Activated naive CD4-positive, alpha-beta T cell treated with anti-CD3 and anti-CD28 coated beads, Interleukin-2, amount 10 ng/mL, durations not matched to agents 7 days and 5 days (primary cell): ENCODE results near the gene SMPD2.

Source experiments
- CTCF ChIA-PET: fragments of 350-600 bp; sonication (Branson Sonifier 250); formaldehyde crosslinking; loops from one replicate; lab custom pipeline; 2021; ENCODE audit warnings: antibody characterized with exemption; lab: Charles Lee
- DNase-seq: peaks from one replicate; pipeline ENCODE4 v3.0.0-alpha.2; 2020
- H3K27ac Mint-ChIP-seq: one replicate; pipeline ENCODE4 v1.8.0; 2021; ENCODE audit warnings: mild to moderate bottlenecking, moderate library complexity, mixed read lengths
- H3K27me3 Mint-ChIP-seq: one replicate; pipeline ENCODE4 v1.8.0; 2021; ENCODE audit warnings: mild to moderate bottlenecking, mixed read lengths
- H3K36me3 Mint-ChIP-seq: one replicate; pipeline ENCODE4 v1.8.0; 2021; ENCODE audit warnings: mixed read lengths
- H3K4me1 Mint-ChIP-seq: one replicate; pipeline ENCODE4 v1.8.0; 2021; ENCODE audit warnings: mixed read lengths
- H3K4me3 Mint-ChIP-seq: one replicate; pipeline ENCODE4 v1.8.0; 2021; ENCODE audit warnings: mild to moderate bottlenecking, moderate library complexity, mixed read lengths
- H3K9me3 Mint-ChIP-seq: one replicate; pipeline ENCODE4 v1.8.0; 2021; ENCODE audit warnings: mixed read lengths

Gene SMPD2

DNA sequence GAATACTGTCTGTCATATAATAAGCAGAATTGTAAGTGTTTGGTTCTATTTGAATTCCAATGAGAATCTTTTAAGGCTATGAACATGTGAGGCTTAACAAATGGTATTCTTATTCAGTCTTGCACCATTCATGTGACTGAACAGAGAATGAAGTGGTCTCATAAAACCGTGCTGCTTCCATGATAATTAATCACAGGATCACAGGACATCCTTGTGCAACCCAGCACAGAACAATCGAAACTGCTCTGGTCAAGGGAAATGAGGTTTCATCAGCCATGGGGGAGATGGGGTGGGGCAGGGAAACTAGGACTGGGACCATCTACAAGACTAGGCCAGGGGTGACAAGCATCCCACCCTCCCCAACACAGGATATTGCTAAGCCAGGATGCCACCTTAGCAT is 6.1 kb upstream of the SMPD2 start:
- Mint-ChIP-seq H3K4me3 (no peak overlapping the region), H3K27me3 (peaks cover 16% of the 10 kb centered on the region), H3K9me3 (no peaks in the 10 kb centered on the region), H3K36me3 (no peaks in the 10 kb centered on the region), H3K27ac (no peak overlapping the region), H3K4me1 (peaks cover under 1% of the 10 kb centered on the region)
- no peak for DNase-seq
- CTCF ChIA-PET = no interaction called here

DNA sequence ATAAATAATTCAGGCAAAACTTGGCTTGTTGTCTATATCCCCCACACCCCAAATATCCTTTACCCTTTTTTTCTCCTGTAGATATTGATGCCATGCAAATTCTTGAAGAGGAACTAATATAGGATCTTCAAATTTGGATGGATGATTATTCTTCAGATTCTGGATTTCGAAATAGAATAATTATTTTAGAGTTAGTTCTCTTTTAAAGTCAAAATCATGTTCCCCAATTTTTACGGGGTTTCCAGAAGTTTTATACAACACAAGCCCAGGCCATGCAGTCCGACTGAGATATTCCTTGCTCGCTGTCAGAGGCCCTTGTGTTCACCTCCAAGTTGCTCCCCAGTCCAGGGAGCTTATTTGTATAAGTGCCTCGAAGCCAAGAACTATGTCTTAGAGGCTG is 4.5 kb upstream of the SMPD2 start:
- Mint-ChIP-seq H3K4me3 (no peak overlapping the region), H3K9me3 (no peaks in the 10 kb centered on the region), H3K36me3 (peaks cover 1% of the 10 kb centered on the region), H3K27me3 (peaks cover 17% of the 10 kb centered on the region), H3K27ac (no peak overlapping the region), H3K4me1 (peaks cover 5% of the 10 kb centered on the region)
- DNase-seq = no peak
- CTCF ChIA-PET = interaction anchor here (2.2 kb wide), 1 partner anchor 248 kb away, joined by 10 read pairs; no protein-coding TSS in a partner anchor

DNA sequence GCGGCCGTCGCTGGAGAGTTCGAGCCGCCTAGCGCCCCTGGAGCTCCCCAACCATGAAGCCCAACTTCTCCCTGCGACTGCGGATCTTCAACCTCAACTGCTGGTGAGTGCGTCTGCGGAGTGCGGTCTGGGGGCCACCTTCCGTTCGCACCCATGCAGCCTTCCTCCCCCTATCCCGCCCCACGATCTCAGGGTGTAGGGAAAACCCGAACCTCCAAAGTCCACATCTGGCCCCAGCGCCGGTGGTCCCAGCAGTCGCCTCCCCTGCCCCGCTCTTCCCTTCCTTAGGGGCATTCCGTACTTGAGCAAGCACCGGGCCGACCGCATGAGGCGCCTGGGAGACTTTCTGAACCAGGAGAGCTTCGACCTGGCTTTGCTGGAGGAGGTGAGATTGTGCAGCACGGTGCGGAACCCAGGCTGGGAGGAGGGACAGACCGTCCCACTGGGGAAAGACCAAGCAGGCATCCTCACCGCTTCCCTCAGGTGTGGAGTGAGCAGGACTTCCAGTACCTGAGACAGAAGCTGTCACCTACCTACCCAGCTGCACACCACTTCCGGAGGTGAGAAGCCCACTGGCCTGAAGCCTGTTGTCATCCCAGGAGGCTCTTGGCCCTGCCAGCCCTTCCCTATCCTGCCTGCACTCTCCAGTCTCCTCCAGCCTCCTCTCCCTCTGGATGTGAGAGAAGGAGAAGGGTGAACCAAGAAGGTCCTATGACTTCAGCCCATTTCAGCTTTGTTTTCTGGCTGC is 719 bp downstream of the SMPD2 start:
- peak; percentile 56 for DNase-seq
- Mint-ChIP-seq H3K4me3 (peak overlapping the region; percentile 94), H3K4me1 (peaks cover 30% of the 10 kb centered on the region), H3K9me3 (no peaks in the 10 kb centered on the region), H3K27ac (peak overlapping the region; percentile 87), H3K36me3 (peaks cover 31% of the 10 kb centered on the region), H3K27me3 (peaks cover 10% of the 10 kb centered on the region)
- CTCF ChIA-PET = interaction anchor here (0.9 to 4.1 kb wide), 9 partner anchors 9 to 255 kb away, joined by 3 to 35 read pairs (median 4); partner anchors contain the start of genes CD164 and MICAL1

DNA sequence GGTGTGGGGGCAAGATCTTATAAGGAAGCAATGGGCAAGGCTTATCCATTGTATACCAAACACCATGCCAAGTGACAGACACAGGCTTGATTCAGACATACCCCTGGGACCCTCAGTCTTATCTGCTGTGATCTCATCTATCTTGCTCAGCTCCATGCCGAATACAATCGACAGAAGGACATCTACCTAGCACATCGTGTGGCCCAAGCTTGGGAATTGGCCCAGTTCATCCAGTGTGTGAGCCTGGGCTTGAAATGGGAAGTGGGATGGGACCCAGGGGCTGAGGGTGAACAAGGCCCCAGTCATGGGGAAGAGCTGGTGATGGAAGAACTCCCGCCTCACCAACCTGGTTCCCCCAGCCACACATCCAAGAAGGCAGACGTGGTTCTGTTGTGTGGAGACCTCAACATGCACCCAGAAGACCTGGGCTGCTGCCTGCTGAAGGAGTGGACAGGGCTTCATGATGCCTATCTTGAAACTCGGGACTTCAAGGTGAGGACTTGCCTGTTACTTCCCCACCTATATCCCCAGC is 1.9 kb downstream of the SMPD2 start:
- peaks cover 38% of the 10 kb centered on the region for H3K36me3 Mint-ChIP-seq
- H3K9me3 Mint-ChIP-seq = no peaks in the 10 kb centered on the region
- H3K4me3 Mint-ChIP-seq = peak overlapping the region; percentile 94
- no peak for DNase-seq
- peak overlapping the region; percentile 28 for H3K27ac Mint-ChIP-seq
- peaks cover 5% of the 10 kb centered on the region for H3K27me3 Mint-ChIP-seq
- H3K4me1 Mint-ChIP-seq = peaks cover 34% of the 10 kb centered on the region
- CTCF ChIA-PET = interaction anchor here (1.0 to 4.1 kb wide), 4 partner anchors 12 to 254 kb away, joined by 3 to 35 read pairs (median 4); partner anchors contain the start of genes CD164 and MICAL1

DNA sequence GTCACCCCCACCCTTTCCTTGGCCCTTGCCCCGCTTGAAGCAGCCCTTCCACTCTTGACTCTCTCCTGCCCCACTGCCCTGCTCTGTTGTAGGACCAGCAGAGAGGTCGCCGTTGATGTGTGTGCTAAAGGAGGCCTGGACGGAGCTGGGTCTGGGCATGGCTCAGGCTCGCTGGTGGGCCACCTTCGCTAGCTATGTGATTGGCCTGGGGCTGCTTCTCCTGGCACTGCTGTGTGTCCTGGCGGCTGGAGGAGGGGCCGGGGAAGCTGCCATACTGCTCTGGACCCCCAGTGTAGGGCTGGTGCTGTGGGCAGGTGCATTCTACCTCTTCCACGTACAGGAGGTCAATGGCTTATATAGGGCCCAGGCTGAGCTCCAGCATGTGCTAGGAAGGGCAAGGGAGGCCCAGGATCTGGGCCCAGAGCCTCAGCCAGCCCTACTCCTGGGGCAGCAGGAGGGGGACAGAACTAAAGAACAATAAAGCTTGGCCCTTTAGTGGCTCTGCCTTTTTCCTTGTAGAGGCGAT is 3.0 kb downstream of the SMPD2 start:
- CTCF ChIA-PET = interaction anchor here (1.1 to 4.1 kb wide), 2 partner anchors 11 to 61 kb away, joined by 4 to 35 read pairs; partner anchors contain the start of genes CD164 and MICAL1
- H3K9me3 Mint-ChIP-seq = no peaks in the 10 kb centered on the region
- H3K4me1 Mint-ChIP-seq = peaks cover 42% of the 10 kb centered on the region
- peaks cover 46% of the 10 kb centered on the region for H3K36me3 Mint-ChIP-seq
- H3K27ac Mint-ChIP-seq = no peak overlapping the region
- no peak overlapping the region for H3K4me3 Mint-ChIP-seq
- peaks cover 4% of the 10 kb centered on the region for H3K27me3 Mint-ChIP-seq
- no peak for DNase-seq

DNA sequence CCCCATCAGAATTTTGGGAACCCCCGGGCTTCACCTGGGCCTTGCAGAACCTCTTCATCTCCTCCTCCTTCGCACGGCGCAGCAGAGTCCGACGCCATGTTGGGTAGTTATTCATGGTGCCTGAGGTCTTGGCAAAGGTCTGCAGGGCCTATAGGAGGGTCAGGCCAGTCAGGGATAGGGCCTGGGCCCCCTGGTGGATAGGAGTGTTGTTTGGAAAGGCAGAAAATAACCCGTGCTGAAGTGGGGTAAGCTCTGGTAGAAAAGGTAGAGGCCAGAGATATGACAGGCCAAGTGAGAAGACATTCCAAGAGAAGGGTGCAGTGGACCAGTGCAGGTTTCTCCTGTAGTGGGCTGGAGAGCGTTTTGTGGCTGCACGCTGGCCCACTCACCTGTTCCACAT is 4.9 kb downstream of the SMPD2 start:
- Mint-ChIP-seq H3K36me3 (peaks cover 48% of the 10 kb centered on the region), H3K9me3 (no peaks in the 10 kb centered on the region), H3K27ac (peak overlapping the region; percentile 80), H3K4me3 (no peak overlapping the region), H3K27me3 (peaks cover 4% of the 10 kb centered on the region), H3K4me1 (peaks cover 53% of the 10 kb centered on the region)
- CTCF ChIA-PET = interaction anchor here (0.5 to 1.7 kb wide), 2 partner anchors 10 to 396 kb away, joined by 3 read pairs; partner anchors contain the start of gene MICAL1
- no peak for DNase-seq

DNA sequence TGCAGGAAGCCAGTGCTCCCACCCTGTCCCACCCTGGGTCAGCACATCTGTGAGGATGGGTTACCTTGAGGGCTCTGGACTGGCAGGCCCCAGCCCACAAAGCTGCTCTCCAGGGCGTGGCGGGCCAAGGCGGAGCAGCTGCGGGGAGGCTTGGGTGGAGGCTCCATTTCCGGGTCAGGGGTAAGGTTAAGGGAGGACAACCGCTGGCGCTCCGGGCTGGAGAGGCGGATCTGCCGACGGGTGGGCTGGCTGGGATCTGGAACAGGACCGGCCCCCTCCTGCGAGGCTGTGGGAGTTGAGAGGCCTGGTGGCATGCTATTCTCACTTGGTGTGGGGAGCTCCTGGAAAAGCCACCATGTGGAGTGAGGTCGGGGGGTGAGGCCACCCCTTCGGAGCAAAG is 5.5 kb downstream of the SMPD2 start:
- CTCF ChIA-PET = interaction anchor here (1.7 kb wide), 1 partner anchor 9 kb away, joined by 3 read pairs; the partner anchor contains the start of gene MICAL1
- H3K36me3 Mint-ChIP-seq = peaks cover 52% of the 10 kb centered on the region
- peaks cover 2% of the 10 kb centered on the region for H3K27me3 Mint-ChIP-seq
- H3K4me1 Mint-ChIP-seq = peaks cover 59% of the 10 kb centered on the region
- no peak overlapping the region for H3K4me3 Mint-ChIP-seq
- DNase-seq = no peak
- H3K27ac Mint-ChIP-seq = no peak overlapping the region
- no peaks in the 10 kb centered on the region for H3K9me3 Mint-ChIP-seq

DNA sequence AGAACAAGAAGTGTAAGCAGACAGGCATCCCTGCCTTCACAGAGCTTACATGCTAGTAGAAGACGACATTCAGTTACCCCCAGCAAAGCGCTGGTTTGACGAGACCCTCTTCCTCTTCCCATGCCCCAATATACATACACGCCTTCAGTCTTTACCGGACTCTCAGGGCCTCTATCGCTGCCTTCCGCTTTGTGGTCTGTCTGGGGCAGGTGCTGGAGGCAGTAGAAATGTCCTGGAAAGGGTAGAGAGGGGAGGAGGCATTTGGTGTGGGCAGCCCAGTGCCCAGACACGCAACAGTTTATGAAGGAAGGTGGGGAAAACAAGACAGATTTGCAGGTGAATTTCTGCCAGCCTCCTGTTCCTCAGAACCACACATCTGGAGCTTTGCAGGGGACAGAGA is 6.0 kb downstream of the SMPD2 start:
- Mint-ChIP-seq H3K4me1 (peaks cover 56% of the 10 kb centered on the region), H3K27ac (peak overlapping the region; percentile 65), H3K4me3 (no peak overlapping the region), H3K36me3 (peaks cover 53% of the 10 kb centered on the region), H3K27me3 (no peaks in the 10 kb centered on the region), H3K9me3 (no peaks in the 10 kb centered on the region)
- no peak for DNase-seq
- CTCF ChIA-PET = no interaction called here

DNA sequence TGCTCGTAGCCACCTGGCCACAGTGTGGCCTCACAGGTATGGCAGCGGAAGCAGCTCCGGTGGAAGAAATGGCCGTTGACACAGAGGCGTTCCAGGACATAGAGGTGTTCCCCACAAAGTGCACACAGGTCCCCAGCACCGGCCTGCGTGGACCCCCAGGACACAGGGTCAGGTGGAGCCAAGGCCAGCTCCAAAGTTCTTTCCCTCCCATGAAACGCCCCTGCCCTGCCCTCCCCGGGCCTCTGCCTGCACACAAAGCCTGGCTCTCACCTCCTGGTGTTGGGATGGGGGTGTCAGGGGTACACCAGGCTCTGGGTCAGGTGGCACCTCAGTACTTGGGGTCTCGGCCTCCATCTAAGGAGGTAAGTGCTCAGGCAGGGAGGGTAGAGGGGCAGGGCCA is 6.6 kb downstream of the SMPD2 start:
- H3K27ac Mint-ChIP-seq = no peak overlapping the region
- CTCF ChIA-PET = interaction anchor here (0.6 kb wide), 1 partner anchor 8 kb away, joined by 3 read pairs; no protein-coding TSS in a partner anchor
- H3K27me3 Mint-ChIP-seq = no peaks in the 10 kb centered on the region
- H3K9me3 Mint-ChIP-seq = no peaks in the 10 kb centered on the region
- H3K4me3 Mint-ChIP-seq = no peak overlapping the region
- peaks cover 54% of the 10 kb centered on the region for H3K36me3 Mint-ChIP-seq
- no peak for DNase-seq
- peaks cover 56% of the 10 kb centered on the region for H3K4me1 Mint-ChIP-seq

DNA sequence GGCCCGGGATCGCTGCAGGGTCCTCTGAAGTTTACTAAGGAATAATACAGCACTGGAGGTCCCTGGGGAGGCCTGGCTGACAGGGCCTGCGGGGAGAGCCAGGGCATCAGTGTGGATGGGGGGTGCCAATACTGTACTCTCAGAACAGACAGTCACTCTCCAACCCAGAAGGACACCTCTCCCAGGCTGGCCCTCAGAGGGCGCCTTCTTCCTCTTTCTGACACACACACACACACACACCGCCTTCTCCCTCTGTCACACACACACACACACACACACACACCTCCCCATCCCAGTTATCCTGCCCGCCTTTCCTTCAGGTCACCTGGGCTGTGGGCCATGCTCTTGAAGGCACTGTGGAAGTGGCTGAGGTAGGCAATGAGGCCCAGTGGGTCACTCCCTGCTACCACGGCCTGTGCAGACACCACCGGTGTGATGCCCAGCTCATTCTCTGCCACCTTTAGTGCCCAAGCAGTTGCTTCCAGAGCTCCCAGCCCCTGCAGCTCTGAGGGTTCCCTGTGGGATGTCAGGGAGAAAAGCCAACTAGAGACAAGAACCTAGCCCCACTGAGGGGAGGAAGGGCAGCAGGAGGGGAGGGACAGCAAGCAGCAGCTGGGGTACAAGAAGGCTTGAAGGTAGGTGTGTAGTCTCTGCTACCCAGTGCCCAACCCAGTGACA is 7.5 kb downstream of the SMPD2 start:
- Mint-ChIP-seq H3K9me3 (no peaks in the 10 kb centered on the region), H3K27ac (peak overlapping the region; percentile 56), H3K4me1 (peaks cover 56% of the 10 kb centered on the region), H3K27me3 (no peaks in the 10 kb centered on the region), H3K36me3 (peaks cover 51% of the 10 kb centered on the region), H3K4me3 (no peak overlapping the region)
- DNase-seq = no peak
- CTCF ChIA-PET = interaction anchor here (0.8 to 1.2 kb wide), 2 partner anchors 9 to 16 kb away, joined by 3 read pairs; no protein-coding TSS in a partner anchor

DNA sequence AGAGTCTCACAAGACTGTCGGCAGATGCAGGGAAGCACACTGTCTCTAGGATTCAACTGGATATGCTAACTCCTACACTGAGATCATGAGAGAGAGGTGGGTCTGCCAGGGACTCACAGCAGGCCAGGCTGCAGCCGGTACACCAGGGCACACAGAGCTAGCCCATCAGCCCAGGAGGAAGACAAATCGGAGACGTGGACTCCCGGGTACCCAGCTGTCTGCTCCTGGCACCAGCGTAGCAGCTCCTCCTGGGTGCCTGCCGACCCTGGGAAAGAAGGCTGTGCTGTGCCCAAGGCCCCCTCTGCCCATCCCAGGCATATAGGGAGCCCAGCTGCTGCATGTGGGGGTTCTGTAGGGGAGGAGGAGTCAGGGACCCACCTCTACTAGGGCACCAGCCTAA is 8.1 kb downstream of the SMPD2 start:
- no peak for DNase-seq
- Mint-ChIP-seq H3K27me3 (no peaks in the 10 kb centered on the region), H3K4me3 (no peak overlapping the region), H3K27ac (peak overlapping the region; percentile 50), H3K36me3 (peaks cover 48% of the 10 kb centered on the region), H3K9me3 (no peaks in the 10 kb centered on the region), H3K4me1 (peaks cover 58% of the 10 kb centered on the region)
- CTCF ChIA-PET = interaction anchor here (0.8 to 1.2 kb wide), 2 partner anchors 9 to 16 kb away, joined by 3 read pairs; no protein-coding TSS in a partner anchor

DNA sequence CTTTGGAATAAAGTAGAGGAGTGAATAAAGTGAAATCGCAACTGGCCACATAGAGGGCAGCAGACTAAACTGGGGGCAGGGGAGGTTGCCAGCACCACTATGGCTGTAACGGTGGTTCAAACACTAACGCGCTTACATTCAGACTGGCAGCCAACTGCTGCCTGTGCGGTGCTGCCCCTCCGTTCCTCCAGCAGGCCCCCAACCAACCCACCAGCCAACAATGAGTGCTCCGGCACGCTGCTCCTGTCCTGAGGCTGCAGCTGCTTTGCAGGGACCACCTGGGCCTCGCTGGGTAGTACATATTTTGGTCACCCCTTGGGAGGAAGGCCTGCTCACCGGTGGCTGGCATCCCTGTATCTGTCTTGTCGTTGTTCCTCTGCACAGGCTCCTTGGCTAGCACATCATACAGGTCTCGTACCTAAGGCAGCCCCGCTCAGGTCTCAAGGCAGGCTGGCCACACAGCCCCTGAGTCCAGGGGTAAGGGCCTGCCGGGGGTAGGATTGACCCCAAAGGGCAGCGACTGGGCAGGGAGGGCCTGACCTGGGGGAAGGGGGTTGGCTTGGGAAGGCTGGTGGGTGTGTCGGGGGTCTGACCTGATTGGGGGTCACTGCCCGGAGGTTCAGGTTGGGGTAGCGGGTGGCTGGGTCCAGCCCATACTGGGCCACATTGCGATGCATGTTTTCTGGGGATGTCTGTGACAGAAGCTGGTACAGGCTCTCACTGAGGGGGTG is 8.7 kb downstream of the SMPD2 start:
- H3K27me3 Mint-ChIP-seq = no peaks in the 10 kb centered on the region
- H3K36me3 Mint-ChIP-seq = peaks cover 52% of the 10 kb centered on the region
- CTCF ChIA-PET = interaction anchor here (0.8 to 1.2 kb wide), 2 partner anchors 8 to 15 kb away, joined by 3 read pairs; no protein-coding TSS in a partner anchor
- peaks cover 64% of the 10 kb centered on the region for H3K4me1 Mint-ChIP-seq
- peak overlapping the region; percentile 25 for H3K27ac Mint-ChIP-seq
- DNase-seq = no peak
- peak overlapping the region; percentile 24 for H3K4me3 Mint-ChIP-seq
- no peaks in the 10 kb centered on the region for H3K9me3 Mint-ChIP-seq
